ENCODE results near the gene TBC1D19. TPM values are rescaled to one million over a fixed set of nuclear protein-coding genes. Genes with fewer than 3 reads are reported as not detected.

Gene TBC1D19
- total and polyA plus RNA-seq, 2 experiments from 2014 or later, result 7.9 to 21.9 TPM

DNA sequence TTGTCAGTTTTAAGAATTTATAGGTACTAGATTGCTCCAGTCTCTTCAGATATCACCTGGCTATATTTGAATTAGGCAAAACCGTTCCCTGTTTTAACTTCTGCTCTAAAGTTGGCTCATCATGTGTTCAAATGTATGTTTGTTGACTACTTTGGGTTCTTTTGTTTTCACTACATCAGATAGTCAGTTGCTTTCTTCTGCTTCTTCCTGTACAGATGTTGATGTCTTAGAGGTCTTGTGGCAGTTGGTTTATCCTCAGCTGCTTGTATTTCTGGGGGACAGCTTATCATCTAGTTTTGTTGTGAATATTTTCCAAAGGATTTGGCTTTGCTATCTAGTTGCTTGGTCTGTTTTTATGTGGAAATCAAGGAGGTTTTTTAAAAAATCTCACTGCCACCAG, 28.0 kb downstream of the TBC1D19 start:
- Histone ChIP-seq H3K4me2 (no peak overlapping the region), H3K36me3 (replicated peaks; ENCODE audit: insufficient read depth, low read depth) (no peaks in the 10 kb centered on the region), H3K4me3 (no peak overlapping the region), H2AFZ (no peak overlapping the region), H3K9me2 (replicated peaks; ENCODE audit: insufficient read depth) (no peaks in the 10 kb centered on the region), H3K27ac (no peak overlapping the region), H3K27me3 (no peaks in the 10 kb centered on the region), H3K9me3 (ENCODE audit: low read depth) (no peaks in the 10 kb centered on the region), H3K79me2 (peaks cover 10% of the 10 kb centered on the region), H3K4me1 (ENCODE audit: insufficient read depth) (no peaks in the 10 kb centered on the region), H4K20me1 (ENCODE audit: insufficient read depth, poor library complexity, severe bottlenecking) (no peaks in the 10 kb centered on the region)
- no peak for DNase-seq (ENCODE audit: low spot score)
- 100% methylated on average over 1 of the region's 1 CpG for WGBS (ENCODE audit: low lambda C conversion rate, missing lambda C conversion rate)
- no peak for TF ChIP-seq EZH2phosphoT487 (IDR thresholded peaks at IDR 0.05; ENCODE audit: low read depth, severe bottlenecking, unreplicated experiment)
- TF ChIP-seq, protein P1, sequence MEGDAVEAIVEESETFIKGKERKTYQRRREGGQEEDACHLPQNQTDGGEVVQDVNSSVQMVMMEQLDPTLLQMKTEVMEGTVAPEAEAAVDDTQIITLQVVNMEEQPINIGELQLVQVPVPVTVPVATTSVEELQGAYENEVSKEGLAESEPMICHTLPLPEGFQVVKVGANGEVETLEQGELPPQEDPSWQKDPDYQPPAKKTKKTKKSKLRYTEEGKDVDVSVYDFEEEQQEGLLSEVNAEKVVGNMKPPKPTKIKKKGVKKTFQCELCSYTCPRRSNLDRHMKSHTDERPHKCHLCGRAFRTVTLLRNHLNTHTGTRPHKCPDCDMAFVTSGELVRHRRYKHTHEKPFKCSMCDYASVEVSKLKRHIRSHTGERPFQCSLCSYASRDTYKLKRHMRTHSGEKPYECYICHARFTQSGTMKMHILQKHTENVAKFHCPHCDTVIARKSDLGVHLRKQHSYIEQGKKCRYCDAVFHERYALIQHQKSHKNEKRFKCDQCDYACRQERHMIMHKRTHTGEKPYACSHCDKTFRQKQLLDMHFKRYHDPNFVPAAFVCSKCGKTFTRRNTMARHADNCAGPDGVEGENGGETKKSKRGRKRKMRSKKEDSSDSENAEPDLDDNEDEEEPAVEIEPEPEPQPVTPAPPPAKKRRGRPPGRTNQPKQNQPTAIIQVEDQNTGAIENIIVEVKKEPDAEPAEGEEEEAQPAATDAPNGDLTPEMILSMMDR (IDR thresholded peaks at IDR 0.05; ENCODE audit: poor library complexity), result no peak
- no peak for TF ChIP-seq EZH2 (IDR thresholded peaks at IDR 0.05; ENCODE audit: borderline replicate concordance)

DNA sequence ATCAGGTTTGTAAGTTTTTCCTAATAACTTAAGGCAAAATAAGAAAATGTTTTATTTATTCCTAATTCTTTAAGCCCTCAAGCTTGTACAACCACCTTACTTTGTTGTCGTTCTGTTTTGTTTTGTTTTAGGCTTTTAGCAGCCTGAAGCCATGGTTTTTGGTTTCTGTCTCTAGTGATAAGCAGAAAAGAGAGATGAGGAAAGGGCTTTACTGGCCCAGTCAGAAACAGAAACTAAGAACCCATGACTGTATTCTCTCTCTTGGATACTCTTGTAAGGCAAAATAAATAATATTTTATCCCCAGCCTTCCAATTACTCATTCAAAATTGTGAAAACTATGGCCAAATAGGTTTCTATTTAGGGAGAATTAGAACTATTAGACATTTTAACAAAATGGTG, 29.4 kb downstream of the TBC1D19 start:
- Histone ChIP-seq H3K27ac (no peak overlapping the region), H2AFZ (no peak overlapping the region), H3K4me1 (ENCODE audit: insufficient read depth) (no peaks in the 10 kb centered on the region), H3K9me2 (replicated peaks; ENCODE audit: insufficient read depth) (no peaks in the 10 kb centered on the region), H3K4me3 (no peak overlapping the region), H3K27me3 (no peaks in the 10 kb centered on the region), H3K36me3 (replicated peaks; ENCODE audit: insufficient read depth, low read depth) (no peaks in the 10 kb centered on the region), H3K79me2 (peaks cover 7% of the 10 kb centered on the region), H3K9me3 (ENCODE audit: low read depth) (no peaks in the 10 kb centered on the region), H3K4me2 (no peak overlapping the region), H4K20me1 (ENCODE audit: insufficient read depth, poor library complexity, severe bottlenecking) (no peaks in the 10 kb centered on the region)
- TF ChIP-seq EZH2 (IDR thresholded peaks at IDR 0.05; ENCODE audit: borderline replicate concordance) (no peak), EZH2phosphoT487 (IDR thresholded peaks at IDR 0.05; ENCODE audit: low read depth, severe bottlenecking, unreplicated experiment) (no peak)
- TF ChIP-seq, protein P1 (IDR thresholded peaks at IDR 0.05; ENCODE audit: poor library complexity), result no peak
- no peak for DNase-seq (ENCODE audit: low spot score)
- WGBS (ENCODE audit: low lambda C conversion rate, missing lambda C conversion rate), result 55% methylated on average over 1 of the region's 1 CpG

DNA sequence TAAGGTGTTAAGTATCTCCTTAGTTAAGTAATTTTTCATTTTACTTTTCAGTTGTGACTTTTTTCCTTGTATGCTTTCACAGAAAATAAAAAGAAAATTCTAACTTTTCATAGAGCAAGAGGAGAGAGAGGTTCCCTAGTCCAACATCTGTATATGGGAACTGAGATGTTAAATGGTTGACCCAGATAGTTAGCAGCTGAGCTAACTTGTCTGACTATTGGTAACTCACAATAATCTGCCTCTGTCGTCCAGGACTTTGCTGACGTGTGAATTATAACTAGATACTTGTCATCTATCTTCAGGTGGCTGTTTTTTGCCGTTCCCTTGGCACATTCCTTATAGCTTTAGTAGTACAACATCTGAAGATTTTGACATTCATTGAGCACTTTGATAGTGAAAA, 29.9 kb downstream of the TBC1D19 start:
- Histone ChIP-seq H3K9me3 (ENCODE audit: low read depth) (no peaks in the 10 kb centered on the region), H3K79me2 (peaks cover 7% of the 10 kb centered on the region), H3K27me3 (no peaks in the 10 kb centered on the region), H4K20me1 (ENCODE audit: insufficient read depth, poor library complexity, severe bottlenecking) (no peaks in the 10 kb centered on the region), H3K36me3 (replicated peaks; ENCODE audit: insufficient read depth, low read depth) (no peaks in the 10 kb centered on the region), H2AFZ (no peak overlapping the region), H3K27ac (no peak overlapping the region), H3K4me1 (ENCODE audit: insufficient read depth) (no peaks in the 10 kb centered on the region), H3K4me3 (no peak overlapping the region), H3K9me2 (replicated peaks; ENCODE audit: insufficient read depth) (no peaks in the 10 kb centered on the region), H3K4me2 (no peak overlapping the region)
- 83% methylated on average over 3 of the region's 3 CpGs for WGBS (ENCODE audit: low lambda C conversion rate, missing lambda C conversion rate)
- no peak for DNase-seq (ENCODE audit: low spot score)
- TF ChIP-seq, protein P1 (IDR thresholded peaks at IDR 0.05; ENCODE audit: poor library complexity), result no peak
- TF ChIP-seq EZH2phosphoT487 (IDR thresholded peaks at IDR 0.05; ENCODE audit: low read depth, severe bottlenecking, unreplicated experiment), result no peak
- TF ChIP-seq EZH2 (IDR thresholded peaks at IDR 0.05; ENCODE audit: borderline replicate concordance), result no peak

DNA sequence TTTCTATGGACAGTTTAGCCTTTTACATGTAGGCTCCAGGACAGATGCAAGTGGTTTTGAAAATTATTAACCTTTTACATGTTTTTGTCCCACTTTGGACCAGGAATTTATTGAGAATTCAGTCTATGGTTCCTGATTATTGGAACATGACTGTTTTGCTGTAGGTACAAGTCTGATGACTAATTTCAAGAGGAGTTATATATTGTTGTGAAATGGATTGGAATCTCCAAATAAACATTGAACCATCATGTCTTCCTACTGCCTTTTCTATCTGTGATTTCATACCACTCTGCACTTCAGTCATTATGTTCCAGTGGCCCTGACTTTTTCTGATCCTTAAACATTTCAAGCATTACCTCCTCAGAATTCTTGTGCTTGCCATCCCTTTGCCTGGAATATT, 35.9 kb downstream of the TBC1D19 start:
- Histone ChIP-seq H3K27ac (no peak overlapping the region), H3K79me2 (no peaks in the 10 kb centered on the region)
- DNase-seq (ENCODE audit: low spot score), result no peak

More for the DNA sequence above, 35.9 kb downstream of the TBC1D19 start:
- Histone ChIP-seq H3K27me3 (no peaks in the 10 kb centered on the region), H4K20me1 (ENCODE audit: insufficient read depth, poor library complexity, severe bottlenecking) (no peaks in the 10 kb centered on the region), H3K4me2 (no peak overlapping the region), H2AFZ (no peak overlapping the region), H3K9me3 (ENCODE audit: low read depth) (no peaks in the 10 kb centered on the region), H3K4me1 (ENCODE audit: insufficient read depth) (no peaks in the 10 kb centered on the region), H3K4me3 (no peak overlapping the region), H3K9me2 (replicated peaks; ENCODE audit: insufficient read depth) (no peaks in the 10 kb centered on the region), H3K36me3 (replicated peaks; ENCODE audit: insufficient read depth, low read depth) (no peaks in the 10 kb centered on the region)
- TF ChIP-seq, protein P1 (IDR thresholded peaks at IDR 0.05; ENCODE audit: poor library complexity), result no peak
- TF ChIP-seq EZH2phosphoT487 (IDR thresholded peaks at IDR 0.05; ENCODE audit: low read depth, severe bottlenecking, unreplicated experiment) (no peak), EZH2 (IDR thresholded peaks at IDR 0.05; ENCODE audit: borderline replicate concordance) (no peak)

Measured in hepatocyte (in vitro differentiated cells).